Measurements from ENCODE around the gene PTCRA.

GRCh38 chr6:42929821-42930360 lies 14.0 kb downstream of the PTCRA start:
- TF ChIP-seq EZH2phosphoT487 (IDR thresholded peaks at IDR 0.05) (no peak), CTCF (IDR thresholded peaks at IDR 0.05) (no peak), EZH2 (IDR thresholded peaks at IDR 0.05) (no peak)
